Naive thymus-derived CD4-positive, alpha-beta T cell (primary cell): Measurements from ENCODE around the gene LRP2. TPM values are rescaled to one million over a fixed set of nuclear protein-coding genes. Genes with fewer than 3 reads are reported as not detected.

Experiments used
- ATAC-seq: fragments of 150-1000 bp; cut with Tn5 transposase; 2 replicates; pipeline ENCODE4 v1.10.0; 2021; ENCODE audit warnings: mild to moderate bottlenecking, moderate library complexity
- CTCF ChIA-PET: fragments of 350-600 bp; sonication (Branson Sonifier 250); formaldehyde crosslinking; loops from one replicate; lab custom pipeline; 2021; ENCODE audit warnings: antibody characterized with exemption; lab: Charles Lee
- POLR2A ChIA-PET: fragments of 350-600 bp; sonication (Branson Sonifier 250); formaldehyde crosslinking; loops from one replicate; lab custom pipeline; 2021; ENCODE audit warnings: antibody characterized with exemption, inconsistent platforms; lab: Charles Lee
- DNase-seq, 9 donors: peaks; one replicate each; pipeline versions ENCODE4 v3.0.0 to v3.0.0-alpha.2; 2020 to 2022; ENCODE audit warnings: mixed read lengths in 1 of 9
- H3K27ac ChIP-seq: one replicate; pipeline ENCODE4 v1.7.0; 2013; ENCODE audit warnings: mild to moderate bottlenecking, low read depth, low read length, moderate library complexity
- H3K27me3 ChIP-seq, 2 donors: one replicate each; pipeline ENCODE4 v1.7.0; 2013; ENCODE audit warnings: low read length in 2 of 2, mild to moderate bottlenecking in 2 of 2, moderate library complexity in 2 of 2; ENCODE audit not compliant: control insufficient read depth in 2 of 2, insufficient read depth in 2 of 2
- H3K36me3 ChIP-seq, 3 experiments: 1 replicate in 2 of 3; 2 replicates in 1 of 3; pipeline ENCODE4 v1.7.0; 2013; ENCODE audit warnings: low read length in 3 of 3, mild to moderate bottlenecking in 3 of 3, moderate library complexity in 1 of 3; ENCODE audit not compliant: insufficient read depth in 3 of 3, control insufficient read depth in 2 of 3
- H3K4me1 ChIP-seq, 2 donors: one replicate each; pipeline ENCODE4 v1.7.0; 2013; ENCODE audit warnings: low read length in 2 of 2, mild to moderate bottlenecking in 2 of 2, moderate library complexity in 1 of 2; ENCODE audit not compliant: control insufficient read depth in 2 of 2, insufficient read depth in 2 of 2
- H3K4me3 ChIP-seq: 2 replicates; pipeline ENCODE4 v1.7.0; 2013; ENCODE audit warnings: mild to moderate bottlenecking, low read length
- H3K9me3 ChIP-seq, 3 experiments: 1 replicate in 2 of 3; 2 replicates in 1 of 3; pipeline ENCODE4 v1.7.0; 2013; ENCODE audit warnings: low read length in 3 of 3; ENCODE audit not compliant: control insufficient read depth in 2 of 3
- H3K27ac Mint-ChIP-seq, 9 donors: one replicate each; pipeline ENCODE4 v1.8.0; 2020 to 2022; ENCODE audit warnings: mixed read lengths in 9 of 9, mild to moderate bottlenecking in 8 of 9, moderate library complexity in 5 of 9, inconsistent platforms in 2 of 9
- H3K27me3 Mint-ChIP-seq, 5 donors: one replicate each; pipeline ENCODE4 v1.8.0; 2021 to 2022; ENCODE audit warnings: mixed read lengths in 5 of 5, mild to moderate bottlenecking in 1 of 5
- H3K36me3 Mint-ChIP-seq, 5 donors: one replicate each; pipeline ENCODE4 v1.8.0; 2020 to 2022; ENCODE audit warnings: mixed read lengths in 5 of 5, mild to moderate bottlenecking in 3 of 5, inconsistent platforms in 1 of 5
- H3K4me1 Mint-ChIP-seq, 7 donors: one replicate each; pipeline ENCODE4 v1.8.0; 2020 to 2022; ENCODE audit warnings: mixed read lengths in 7 of 7, mild to moderate bottlenecking in 3 of 7, inconsistent platforms in 1 of 7
- H3K4me3 Mint-ChIP-seq, 10 donors: one replicate each; pipeline ENCODE4 v1.8.0; 2020 to 2022; ENCODE audit warnings: mild to moderate bottlenecking in 10 of 10, mixed read lengths in 10 of 10, moderate library complexity in 6 of 10, inconsistent platforms in 2 of 10
- H3K9me3 Mint-ChIP-seq, 11 donors: one replicate each; pipeline ENCODE4 v1.8.0; 2020 to 2022; ENCODE audit warnings: mixed read lengths in 11 of 11, mild to moderate bottlenecking in 4 of 11, inconsistent platforms in 1 of 11, moderate library complexity in 1 of 11
- intact Hi-C, 2 donors: fragments of 100-400 bp; cut with micrococcal nuclease; formaldehyde crosslinking; loops; one replicate each; pipeline ENCODE4 v1.15.1; 2023
- polyA plus RNA-seq, 2 donors: library from polyadenylated mRNA; unstranded; fragments of 300-500 nt; fragmentation: Illumina TruSeq; gene quantifications; one replicate each; pipeline ENCODE4 v1.2.3, GENCODE V29; 2021
- total RNA-seq, 6 experiments: library from RNA in 5 of 6; stranded (reverse) in 5 of 6; gene quantifications; 1 replicate in 5 of 6; 2 replicates in 1 of 6; pipeline ENCODE4 v1.2.3 and lab custom pipeline; 2021 to 2026

LRP2 gene
- total and polyA plus RNA-seq, 7 experiments from 2014 or later: 0.15 TPM; not detected in 6

DNA sequence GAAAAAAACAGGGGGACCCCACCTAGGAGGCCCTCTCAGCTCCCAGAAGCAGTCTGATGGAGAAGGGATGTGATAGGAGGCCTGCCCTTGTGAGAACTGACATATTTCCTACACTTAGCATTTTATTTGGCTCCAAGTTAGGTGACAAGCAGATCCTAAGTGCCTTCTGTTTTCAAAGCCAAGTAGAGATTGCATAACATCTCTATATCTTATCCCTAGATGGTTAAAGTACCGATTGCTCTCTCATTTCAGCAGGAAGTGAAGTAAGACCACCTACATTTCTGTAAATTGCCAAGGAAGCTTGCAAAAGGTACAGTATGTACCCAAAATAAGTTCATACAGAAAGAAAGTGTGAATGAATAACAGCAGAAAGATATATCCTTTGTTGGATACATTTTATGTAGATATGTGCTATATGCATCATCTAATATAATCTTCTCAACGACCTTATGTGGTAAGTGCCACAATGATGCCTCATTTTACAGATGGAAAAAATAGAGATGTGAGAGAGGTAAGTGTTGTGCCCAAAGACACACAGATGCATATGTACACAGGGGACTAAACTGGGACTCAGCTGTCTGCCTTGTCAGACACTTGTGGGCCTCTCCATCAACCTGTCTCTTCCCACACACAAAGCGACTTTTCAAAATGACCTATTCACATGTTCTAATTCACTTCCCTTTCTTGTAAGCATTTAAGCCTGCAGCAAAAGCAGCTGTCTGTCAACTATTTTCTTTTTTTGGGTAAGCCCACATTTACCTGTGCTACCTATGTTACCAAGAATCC, 254.0 kb downstream of the LRP2 start:
- Mint-ChIP-seq H3K27ac (peak overlapping the region in 5 of 9 donors; percentile 25 to 77 (median 63)), H3K4me1 (peaks cover 44 to 65% (median 52%) of the 10 kb centered on the region in 7 donors), H3K27me3 (no peaks in the 10 kb centered on the region), H3K9me3 (no peaks in the 10 kb centered on the region), H3K36me3 (peaks cover 0 to 4% (median 0%) of the 10 kb centered on the region in 5 donors), H3K4me3 (peak overlapping the region in 6 of 10 donors; percentile 10 to 65 (median 50))
- intact Hi-C loops: loop anchor here (2.0 to 5.0 kb wide), 4 partner anchors 91 to 819 kb away; partner anchors contain the start of gene LRP2 (in 1 of the 2)
- DNase-seq: no peak
- Histone ChIP-seq H3K27ac (no peak overlapping the region), H3K4me1 (peaks cover 48 to 52% of the 10 kb centered on the region in 2 donors), H3K9me3 (no peaks in the 10 kb centered on the region), H3K4me3 (no peak overlapping the region), H3K36me3 (no peaks in the 10 kb centered on the region), H3K27me3 (no peaks in the 10 kb centered on the region)
- ChIA-PET CTCF (interaction anchor here (0.8 to 7.0 kb wide), 7 partner anchors 9 to 1692 kb away, joined by 3 to 85 read pairs (median 6); no protein-coding TSS in a partner anchor), POLR2A (no interaction called here)
- no peak for ATAC-seq

GRCh38 chr2:169107645-169108044, 254.7 kb downstream of the LRP2 start:
- H3K4me3 Mint-ChIP-seq: peak overlapping the region in 8 of 10 donors; percentile 26 to 66 (median 60)
- no peaks in the 10 kb centered on the region for H3K9me3 ChIP-seq
- intact Hi-C loops: loop anchor here (1.0 to 5.0 kb wide), 6 partner anchors 35 to 819 kb away; partner anchors contain the start of gene LRP2 (in 1 of the 2)
- no peaks in the 10 kb centered on the region for H3K9me3 Mint-ChIP-seq
- H3K4me1 Mint-ChIP-seq: peaks cover 46 to 66% (median 52%) of the 10 kb centered on the region in 7 donors
- H3K27me3 ChIP-seq: no peaks in the 10 kb centered on the region
- CTCF ChIA-PET: interaction anchor here (0.8 to 7.0 kb wide), 4 partner anchors 11 to 146 kb away, joined by 3 to 85 read pairs (median 28); no protein-coding TSS in a partner anchor
- H3K36me3 Mint-ChIP-seq: peaks cover 0 to 4% (median 0%) of the 10 kb centered on the region in 5 donors
- no peaks in the 10 kb centered on the region for H3K36me3 ChIP-seq
- POLR2A ChIA-PET: no interaction called here
- H3K4me3 ChIP-seq: no peak overlapping the region
- DNase-seq (peak in 8 of 9 donors; percentile 24 to 81 (median 69)), ATAC-seq (peak; percentile 88)
- no peak overlapping the region for H3K27ac ChIP-seq
- peaks cover 48 to 52% of the 10 kb centered on the region in 2 donors for H3K4me1 ChIP-seq
- H3K27ac Mint-ChIP-seq: peak overlapping the region in 6 of 9 donors; percentile 25 to 77 (median 60)
- no peaks in the 10 kb centered on the region for H3K27me3 Mint-ChIP-seq

- Histone ChIP-seq H3K4me3 (no peak overlapping the region), H3K27ac (no peak overlapping the region), H3K4me1 (peaks cover 48 to 52% of the 10 kb centered on the region in 2 donors), H3K36me3 (no peaks in the 10 kb centered on the region), H3K9me3 (no peaks in the 10 kb centered on the region), H3K27me3 (no peaks in the 10 kb centered on the region)
- peak overlapping the region in 1 of 9 donors; percentile 24 for H3K27ac Mint-ChIP-seq
- peaks cover 0 to 4% (median 0%) of the 10 kb centered on the region in 5 donors for H3K36me3 Mint-ChIP-seq
- CTCF ChIA-PET: interaction anchor here (0.8 to 7.0 kb wide), 3 partner anchors 10 to 33 kb away, joined by 3 to 85 read pairs (median 52); no protein-coding TSS in a partner anchor
- peaks cover 46 to 66% (median 52%) of the 10 kb centered on the region in 7 donors for H3K4me1 Mint-ChIP-seq
- no peaks in the 10 kb centered on the region for H3K9me3 Mint-ChIP-seq
- H3K4me3 Mint-ChIP-seq: peak overlapping the region in 8 of 10 donors; percentile 4 to 58 (median 30)
- H3K27me3 Mint-ChIP-seq: no peaks in the 10 kb centered on the region
- DNase-seq (no peak), ATAC-seq (peak; percentile 39)
- intact Hi-C loops: loop anchor here (1.0 to 5.0 kb wide), 5 partner anchors 34 to 355 kb away; partner anchors contain the start of gene LRP2 (in 1 of the 2)
- POLR2A ChIA-PET: no interaction called here
Observed at GRCh38 chr2:169106563-169107545, 255.5 kb downstream of the LRP2 start.

DNA sequence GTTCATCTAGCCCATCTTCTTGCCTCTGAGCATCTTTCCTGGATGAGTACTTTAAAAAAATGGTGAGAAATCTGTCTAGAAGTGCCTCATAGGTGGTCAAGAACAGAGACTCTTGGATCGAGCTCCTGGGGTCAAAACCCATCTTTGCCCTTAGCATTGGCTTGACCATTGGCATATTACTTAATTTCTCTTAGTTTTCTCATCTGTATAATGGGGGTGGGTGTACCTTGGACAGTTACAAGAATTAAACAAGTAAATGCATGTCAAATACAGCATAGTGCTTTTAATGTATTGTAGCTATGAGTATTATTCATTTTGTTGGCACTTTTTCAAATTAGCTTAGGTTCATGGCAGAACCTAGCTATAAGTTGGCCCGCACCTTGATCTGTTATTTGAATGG, 256.2 kb downstream of the LRP2 start:
- ATAC-seq (no peak), DNase-seq (no peak)
- Histone ChIP-seq H3K9me3 (no peaks in the 10 kb centered on the region), H3K27ac (no peak overlapping the region), H3K4me1 (peaks cover 48 to 52% of the 10 kb centered on the region in 2 donors), H3K27me3 (no peaks in the 10 kb centered on the region), H3K36me3 (no peaks in the 10 kb centered on the region), H3K4me3 (no peak overlapping the region)
- POLR2A ChIA-PET: no interaction called here
- H3K9me3 Mint-ChIP-seq: peaks cover 0 to 2% (median 0%) of the 10 kb centered on the region in 11 donors
- H3K27ac Mint-ChIP-seq: peak overlapping the region in 1 of 9 donors; percentile 18
- intact Hi-C loops: loop anchor here (2.0 to 5.0 kb wide), 4 partner anchors 33 to 356 kb away; partner anchors contain the start of gene LRP2 (in 1 of the 2)
- CTCF ChIA-PET: no interaction called here
- H3K4me1 Mint-ChIP-seq: peaks cover 46 to 66% (median 52%) of the 10 kb centered on the region in 7 donors
- peak overlapping the region in 5 of 10 donors; percentile 7 to 58 (median 40) for H3K4me3 Mint-ChIP-seq
- H3K27me3 Mint-ChIP-seq: no peaks in the 10 kb centered on the region
- H3K36me3 Mint-ChIP-seq: peaks cover 0 to 4% (median 0%) of the 10 kb centered on the region in 5 donors

- POLR2A ChIA-PET: no interaction called here
- intact Hi-C loops: loop anchor here (5.0 kb wide), 3 partner anchors 88 to 357 kb away; partner anchors contain the start of gene LRP2 (in 1 of the 2)
- H3K9me3 ChIP-seq: no peaks in the 10 kb centered on the region
- no peaks in the 10 kb centered on the region for H3K36me3 ChIP-seq
- no peak overlapping the region for H3K4me3 ChIP-seq
- no peak overlapping the region for H3K27ac ChIP-seq
- CTCF ChIA-PET: interaction anchor here (0.6 kb wide), 1 partner anchor 38 kb away, joined by 3 read pairs; no protein-coding TSS in a partner anchor
- H3K9me3 Mint-ChIP-seq: peaks cover 0 to 2% (median 0%) of the 10 kb centered on the region in 11 donors
- ATAC-seq (no peak), DNase-seq (no peak)
- no peaks in the 10 kb centered on the region for H3K27me3 Mint-ChIP-seq
- peaks cover 0 to 4% (median 0%) of the 10 kb centered on the region in 5 donors for H3K36me3 Mint-ChIP-seq
- peak overlapping the region in 8 of 10 donors; percentile 11 to 68 (median 40) for H3K4me3 Mint-ChIP-seq
- H3K4me1 Mint-ChIP-seq: peaks cover 46 to 62% (median 52%) of the 10 kb centered on the region in 7 donors
- H3K27me3 ChIP-seq: no peaks in the 10 kb centered on the region
- H3K4me1 ChIP-seq: peaks cover 48 to 52% of the 10 kb centered on the region in 2 donors
- H3K27ac Mint-ChIP-seq: peak overlapping the region in 3 of 9 donors; percentile 18 to 60 (median 37)
Observed at GRCh38 chr2:169105476-169105875, 256.9 kb downstream of the LRP2 start.
